SHP77 (cell line): ENCODE results near the gene LRBA.

Experiments used
- DNase-seq, 2 experiments: peaks; one replicate each; lab custom pipeline; 2025; lab: John Stamatoyannopoulos, UW

LRBA gene

GRCh38 chr4:150242820-150243458, 772.1 kb downstream of the LRBA start:
- DNase-seq, result no peak

GRCh38 chr4:150240011-150240410, 775.1 kb downstream of the LRBA start:
- DNase-seq, result no peak

- no peak for DNase-seq
Observed at GRCh38 chr4:150238591-150238990, 776.5 kb downstream of the LRBA start.

GRCh38 chr4:150237110-150237872, 777.8 kb downstream of the LRBA start:
- DNase-seq, result no peak

- no peak for DNase-seq
Observed at GRCh38 chr4:150236626-150237025, 778.5 kb downstream of the LRBA start.

GRCh38 chr4:150235808-150236271, 779.2 kb downstream of the LRBA start:
- DNase-seq, result no peak

GRCh38 chr4:150235317-150235716, 779.8 kb downstream of the LRBA start:
- DNase-seq, result no peak

GRCh38 chr4:150234246-150234645, 780.8 kb downstream of the LRBA start:
- no peak for DNase-seq

- DNase-seq, result peak; percentile 24 to 36
Observed at GRCh38 chr4:150232029-150232428, 783.1 kb downstream of the LRBA start.

- no peak for DNase-seq
Observed at GRCh38 chr4:150231107-150231770, 783.8 kb downstream of the LRBA start.

- DNase-seq, result no peak
Observed at GRCh38 chr4:150230561-150230960, 784.5 kb downstream of the LRBA start.

- DNase-seq, result no peak
Observed at GRCh38 chr4:150229520-150229919, 785.6 kb downstream of the LRBA start.

GRCh38 chr4:150224896-150225591, 790.0 kb downstream of the LRBA start:
- no peak for DNase-seq

GRCh38 chr4:150219841-150220240, 795.2 kb downstream of the LRBA start:
- no peak for DNase-seq

- no peak for DNase-seq
Observed at GRCh38 chr4:150218447-150218846, 796.6 kb downstream of the LRBA start.

- DNase-seq, result peak; percentile 8 to 23
Observed at GRCh38 chr4:150217808-150218207, 797.3 kb downstream of the LRBA start.

GRCh38 chr4:150217192-150217591, 797.9 kb downstream of the LRBA start:
- peak in 1 of 2 experiments; percentile 0 for DNase-seq

- DNase-seq, result no peak
Observed at GRCh38 chr4:150216726-150217125, 798.4 kb downstream of the LRBA start.

- DNase-seq, result no peak
Observed at GRCh38 chr4:150215601-150216000, 799.5 kb downstream of the LRBA start.
